ENCODE results near the gene ZCCHC13. TPM values are rescaled to one million over a fixed set of nuclear protein-coding genes. Genes with fewer than 3 reads are reported as not detected.

The ZCCHC13 gene
- total and polyA plus RNA-seq, 2 of the 13 experiments (the other 11 are each of a cell fraction or from before 2014, with no cell fraction given): not detected

DNA sequence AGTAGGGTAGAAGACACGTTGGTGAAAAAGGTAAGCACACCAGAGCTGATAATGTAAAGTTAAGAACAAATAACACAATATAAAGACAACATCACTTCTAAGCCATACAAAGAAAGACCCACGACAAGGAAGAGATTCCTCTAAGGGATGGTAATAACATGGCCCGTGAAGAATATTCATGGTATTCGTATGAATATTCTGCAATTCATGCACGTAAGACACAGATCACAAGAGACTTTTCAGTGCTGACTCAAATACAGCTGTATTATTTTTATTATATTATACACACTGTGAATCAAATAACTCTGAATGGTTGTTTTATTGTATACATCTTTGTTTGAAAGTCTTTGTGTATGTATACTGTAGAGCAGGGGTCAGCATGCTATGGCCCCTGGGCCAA lies 29.5 kb upstream of the ZCCHC13 start (continued):
- TF ChIP-seq, protein P1, sequence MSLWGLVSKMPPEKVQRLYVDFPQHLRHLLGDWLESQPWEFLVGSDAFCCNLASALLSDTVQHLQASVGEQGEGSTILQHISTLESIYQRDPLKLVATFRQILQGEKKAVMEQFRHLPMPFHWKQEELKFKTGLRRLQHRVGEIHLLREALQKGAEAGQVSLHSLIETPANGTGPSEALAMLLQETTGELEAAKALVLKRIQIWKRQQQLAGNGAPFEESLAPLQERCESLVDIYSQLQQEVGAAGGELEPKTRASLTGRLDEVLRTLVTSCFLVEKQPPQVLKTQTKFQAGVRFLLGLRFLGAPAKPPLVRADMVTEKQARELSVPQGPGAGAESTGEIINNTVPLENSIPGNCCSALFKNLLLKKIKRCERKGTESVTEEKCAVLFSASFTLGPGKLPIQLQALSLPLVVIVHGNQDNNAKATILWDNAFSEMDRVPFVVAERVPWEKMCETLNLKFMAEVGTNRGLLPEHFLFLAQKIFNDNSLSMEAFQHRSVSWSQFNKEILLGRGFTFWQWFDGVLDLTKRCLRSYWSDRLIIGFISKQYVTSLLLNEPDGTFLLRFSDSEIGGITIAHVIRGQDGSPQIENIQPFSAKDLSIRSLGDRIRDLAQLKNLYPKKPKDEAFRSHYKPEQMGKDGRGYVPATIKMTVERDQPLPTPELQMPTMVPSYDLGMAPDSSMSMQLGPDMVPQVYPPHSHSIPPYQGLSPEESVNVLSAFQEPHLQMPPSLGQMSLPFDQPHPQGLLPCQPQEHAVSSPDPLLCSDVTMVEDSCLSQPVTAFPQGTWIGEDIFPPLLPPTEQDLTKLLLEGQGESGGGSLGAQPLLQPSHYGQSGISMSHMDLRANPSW (CRISPR knock-in tag; IDR thresholded peaks at IDR 0.05; ENCODE audit: borderline replicate concordance): no peak

DNA sequence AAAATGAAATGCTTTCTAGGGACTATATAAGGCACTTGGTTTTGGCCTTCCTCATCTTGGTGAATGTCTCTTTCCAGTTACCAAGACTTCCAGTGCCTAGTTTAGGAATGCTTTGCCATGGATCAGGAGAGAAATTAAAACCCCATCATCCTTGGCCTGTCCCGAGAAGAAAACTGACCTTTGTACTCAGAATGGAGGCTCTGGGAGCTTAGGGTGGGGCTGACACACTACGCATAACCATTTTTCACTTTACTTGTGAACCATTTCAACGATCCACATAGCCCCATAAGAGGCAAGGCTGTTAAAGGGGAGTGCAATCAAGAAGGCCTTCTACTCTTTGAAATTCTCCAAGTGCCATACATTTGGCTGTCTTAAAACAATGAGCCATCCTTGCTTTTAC lies 26.7 kb upstream of the ZCCHC13 start:
- POLR2A ChIA-PET: no interaction called here
- intact Hi-C loops (cut with micrococcal nuclease; ENCODE audit: unreplicated experiment): no loop called here

More for the DNA sequence above, 26.7 kb upstream of the ZCCHC13 start:
- Histone ChIP-seq H3K79me2 (ENCODE audit: insufficient read depth, low read length) (no peaks in the 10 kb centered on the region), H3K4me2 (ENCODE audit: low read depth, low read length) (no peak overlapping the region), H3K9ac (ENCODE audit: insufficient read depth, low read depth, low read length) (no peak overlapping the region), H2AFZ (ENCODE audit: low read length) (no peak overlapping the region), H3K9me3 (ENCODE audit: low read length) (no peaks in the 10 kb centered on the region), H3K27ac (ENCODE audit: extremely low read length, insufficient read depth, low read length) (no peak overlapping the region), H3K36me3 (replicated peaks in 1 of 2; ENCODE audit: control insufficient read depth in 1 of 2, insufficient read depth in 2 of 2, low read length in 2 of 2) (peaks cover 7 to 50% of the 10 kb centered on the region in 2 experiments), H4K20me1 (ENCODE audit: insufficient read depth, low read length) (no peaks in the 10 kb centered on the region), H3K27me3 (ENCODE audit: control insufficient read depth in 1 of 2, insufficient read depth in 2 of 2, low read length in 2 of 2) (no peaks in the 10 kb centered on the region), H3K4me1 (ENCODE audit: insufficient read depth, low read length) (no peaks in the 10 kb centered on the region), H3K4me3 (replicated peaks in 1 of 3; ENCODE audit: insufficient read depth in 1 of 3, low read depth in 2 of 3, low read length in 3 of 3) (no peak overlapping the region)
- in situ Hi-C loops (cut with HindIII; ENCODE audit: extremely low pct_ligation_motif_present, low pct_unique_long_range_greater_than_20kb): no loop called here
- no TSS peak for BruUV-seq (replicated peaks)
- no peak for FAIRE-seq
- CTCF ChIA-PET (ENCODE audit: low intra/inter-chr PET ratio, low total read pairs): no interaction called here
- 90% methylated on average over 2 of the region's 3 CpGs for WGBS (ENCODE audit: low lambda C conversion rate)
- TF ChIP-seq MZF1 (CRISPR knock-in tag; IDR thresholded peaks at IDR 0.05; ENCODE audit: borderline replicate concordance): no peak
- TF ChIP-seq ZNF143 (CRISPR knock-in tag; IDR thresholded peaks at IDR 0.05): no peak
- no peak for TF ChIP-seq ZNF451 (CRISPR knock-in tag; IDR thresholded peaks at IDR 0.05)
- no peak for TF ChIP-seq ZNF260 (CRISPR knock-in tag; IDR thresholded peaks at IDR 0.05; ENCODE audit: borderline replicate concordance, low read depth)
- TF ChIP-seq TCF7 (IDR thresholded peaks at IDR 0.05; ENCODE audit: low read depth): no peak
- TF ChIP-seq GTF3A (CRISPR knock-in tag; conservative IDR thresholded peaks at IDR 0.05): no peak
- no peak for TF ChIP-seq ZNF766 (CRISPR knock-in tag; IDR thresholded peaks at IDR 0.05; ENCODE audit: borderline replicate concordance)
- no peak for TF ChIP-seq AGO1 (IDR thresholded peaks at IDR 0.05; ENCODE audit: low read depth, low read length, poor library complexity, severe bottlenecking)
- TF ChIP-seq ZNF549 (CRISPR knock-in tag; IDR thresholded peaks at IDR 0.05): no peak
- TF ChIP-seq, protein P2, sequence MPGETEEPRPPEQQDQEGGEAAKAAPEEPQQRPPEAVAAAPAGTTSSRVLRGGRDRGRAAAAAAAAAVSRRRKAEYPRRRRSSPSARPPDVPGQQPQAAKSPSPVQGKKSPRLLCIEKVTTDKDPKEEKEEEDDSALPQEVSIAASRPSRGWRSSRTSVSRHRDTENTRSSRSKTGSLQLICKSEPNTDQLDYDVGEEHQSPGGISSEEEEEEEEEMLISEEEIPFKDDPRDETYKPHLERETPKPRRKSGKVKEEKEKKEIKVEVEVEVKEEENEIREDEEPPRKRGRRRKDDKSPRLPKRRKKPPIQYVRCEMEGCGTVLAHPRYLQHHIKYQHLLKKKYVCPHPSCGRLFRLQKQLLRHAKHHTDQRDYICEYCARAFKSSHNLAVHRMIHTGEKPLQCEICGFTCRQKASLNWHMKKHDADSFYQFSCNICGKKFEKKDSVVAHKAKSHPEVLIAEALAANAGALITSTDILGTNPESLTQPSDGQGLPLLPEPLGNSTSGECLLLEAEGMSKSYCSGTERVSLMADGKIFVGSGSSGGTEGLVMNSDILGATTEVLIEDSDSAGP (CRISPR knock-in tag; IDR thresholded peaks at IDR 0.05; ENCODE audit: borderline replicate concordance): no peak
- TF ChIP-seq, protein P3, sequence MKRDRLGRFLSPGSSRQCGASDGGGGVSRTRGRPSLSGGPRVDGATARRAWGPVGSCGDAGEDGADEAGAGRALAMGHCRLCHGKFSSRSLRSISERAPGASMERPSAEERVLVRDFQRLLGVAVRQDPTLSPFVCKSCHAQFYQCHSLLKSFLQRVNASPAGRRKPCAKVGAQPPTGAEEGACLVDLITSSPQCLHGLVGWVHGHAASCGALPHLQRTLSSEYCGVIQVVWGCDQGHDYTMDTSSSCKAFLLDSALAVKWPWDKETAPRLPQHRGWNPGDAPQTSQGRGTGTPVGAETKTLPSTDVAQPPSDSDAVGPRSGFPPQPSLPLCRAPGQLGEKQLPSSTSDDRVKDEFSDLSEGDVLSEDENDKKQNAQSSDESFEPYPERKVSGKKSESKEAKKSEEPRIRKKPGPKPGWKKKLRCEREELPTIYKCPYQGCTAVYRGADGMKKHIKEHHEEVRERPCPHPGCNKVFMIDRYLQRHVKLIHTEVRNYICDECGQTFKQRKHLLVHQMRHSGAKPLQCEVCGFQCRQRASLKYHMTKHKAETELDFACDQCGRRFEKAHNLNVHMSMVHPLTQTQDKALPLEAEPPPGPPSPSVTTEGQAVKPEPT (CRISPR knock-in tag; IDR thresholded peaks at IDR 0.05; ENCODE audit: low read depth): no peak
- no peak for TF ChIP-seq MTA1 (CRISPR knock-in tag; IDR thresholded peaks at IDR 0.05; ENCODE audit: borderline replicate concordance)
- TF ChIP-seq SMAD9 (CRISPR knock-in tag; IDR thresholded peaks at IDR 0.05): no peak
- no peak for TF ChIP-seq ZNF788 (CRISPR knock-in tag; IDR thresholded peaks at IDR 0.05; ENCODE audit: borderline replicate concordance)
- DNase-seq (ENCODE audit: low spot score): no peak
- ATAC-seq: no peak
